Measurements from ENCODE around the gene RIOK1.
A peak's percentile ranks its signal among the peaks of the same experiment; 100 is the strongest.

The RIOK1 gene

DNA sequence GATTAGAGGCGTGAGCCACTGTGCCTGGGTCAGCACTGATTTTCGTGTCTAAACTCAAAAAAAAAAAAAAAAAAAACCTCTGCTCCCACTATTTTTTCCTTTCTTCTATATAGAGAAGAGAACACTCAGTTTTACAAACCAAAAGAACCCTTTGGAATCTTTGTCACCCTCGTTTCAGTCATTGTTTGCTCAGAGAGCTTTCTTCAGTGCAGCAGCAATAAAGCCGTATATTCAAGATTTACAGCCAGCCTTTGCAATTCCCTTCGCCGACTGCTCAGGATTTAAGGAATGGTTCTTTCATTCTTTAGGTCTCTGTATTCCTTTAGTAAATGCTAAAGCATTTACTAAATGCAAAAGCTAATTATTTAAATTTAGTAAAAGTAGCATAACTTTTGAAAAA lies 20.1 kb downstream of the RIOK1 start:
- no peak for DNase-seq (ENCODE audit: low read depth, low spot score)

DNA sequence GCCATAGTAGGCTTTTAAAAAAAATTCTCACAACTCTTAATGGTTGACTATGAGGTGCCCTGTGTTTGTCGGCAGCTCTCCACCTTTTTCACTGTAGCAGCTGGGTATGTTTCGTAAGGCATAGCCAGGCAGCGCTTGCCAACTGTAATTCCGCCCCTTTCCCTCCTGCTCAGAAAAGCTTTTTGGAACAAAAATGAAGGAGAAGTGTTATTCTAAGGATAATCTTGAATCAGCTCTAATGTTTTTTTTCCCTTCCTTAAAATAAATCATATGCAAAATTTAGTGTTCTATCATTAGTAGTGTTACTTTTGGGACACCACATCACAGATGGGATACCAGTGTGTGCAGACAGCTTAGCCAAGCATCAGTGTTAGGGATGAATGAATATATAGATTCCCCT lies 21.2 kb downstream of the RIOK1 start:
- DNase-seq (ENCODE audit: low read depth, low spot score) = no peak

DNA sequence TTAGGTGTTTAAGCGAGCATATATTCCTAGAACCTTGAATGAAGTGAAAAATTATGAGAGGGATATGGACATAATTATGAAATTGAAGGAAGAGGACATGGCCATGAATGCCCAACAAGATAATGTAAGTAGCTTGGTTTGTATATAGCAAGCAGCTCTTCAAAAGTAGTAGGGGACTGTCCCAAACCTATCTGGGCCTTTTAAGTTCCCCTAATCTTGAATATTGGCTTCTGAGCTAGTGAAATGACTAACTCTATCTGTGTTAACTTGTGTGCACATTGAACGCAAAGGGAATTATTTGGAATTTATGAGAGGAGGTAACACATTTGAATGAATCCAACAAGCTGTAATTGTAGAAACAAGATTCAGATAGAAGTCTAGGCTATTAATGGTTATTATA lies 21.7 kb downstream of the RIOK1 start:
- no peak for DNase-seq (ENCODE audit: low read depth, low spot score)

DNA sequence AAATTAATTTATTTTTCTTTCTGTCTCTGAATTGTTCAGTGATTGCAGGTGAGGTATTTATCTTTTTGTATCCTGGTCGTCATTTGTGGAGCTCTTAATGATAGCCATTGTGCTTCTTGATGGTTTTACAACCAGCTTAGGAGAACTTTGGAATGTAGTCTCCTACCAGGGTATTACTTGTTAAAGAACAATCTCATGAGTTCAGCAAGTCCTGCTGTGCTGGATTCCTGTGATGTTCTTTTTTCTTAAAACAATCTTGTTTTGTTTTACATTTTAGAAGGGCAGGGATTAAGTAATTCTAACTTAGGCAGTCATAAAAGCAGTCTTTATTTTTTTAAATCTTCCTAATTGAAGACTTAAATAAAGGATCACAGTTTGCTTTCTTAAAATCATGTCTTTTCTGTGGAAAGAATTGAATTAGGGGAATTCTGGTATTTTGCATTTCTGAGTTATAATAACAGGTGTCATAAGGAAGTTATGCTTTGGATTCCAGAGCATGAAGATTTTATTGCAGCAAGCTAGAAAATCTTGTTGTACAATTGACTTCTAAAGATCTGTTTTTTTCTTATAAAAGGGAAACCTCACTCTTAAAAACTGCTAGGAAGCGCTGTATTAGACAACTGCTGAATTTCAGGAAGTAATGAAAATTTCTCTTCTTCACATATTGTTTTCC lies 23.7 kb downstream of the RIOK1 start:
- no peak for DNase-seq (ENCODE audit: low read depth, low spot score)

DNA sequence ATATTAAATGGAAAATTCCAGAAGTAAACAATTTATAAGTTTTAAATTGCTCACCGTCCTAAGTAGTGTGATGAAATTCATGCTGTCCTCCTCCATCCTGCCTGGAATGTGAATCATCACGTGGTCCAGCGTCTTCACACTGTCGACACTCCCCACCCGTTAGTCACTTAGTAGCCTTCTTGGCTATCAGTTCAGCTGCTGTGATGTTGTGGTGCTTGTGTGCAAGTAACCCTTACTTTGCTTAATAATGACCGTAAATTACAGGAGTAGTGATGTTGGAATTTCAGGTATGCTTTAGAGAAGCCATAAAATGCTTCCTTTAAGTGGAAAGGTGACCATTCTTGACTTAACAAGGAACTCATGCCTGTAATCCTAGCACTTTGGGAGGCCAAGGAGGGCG lies 25.2 kb downstream of the RIOK1 start:
- DNase-seq (ENCODE audit: low read depth, low spot score) = no peak

DNA sequence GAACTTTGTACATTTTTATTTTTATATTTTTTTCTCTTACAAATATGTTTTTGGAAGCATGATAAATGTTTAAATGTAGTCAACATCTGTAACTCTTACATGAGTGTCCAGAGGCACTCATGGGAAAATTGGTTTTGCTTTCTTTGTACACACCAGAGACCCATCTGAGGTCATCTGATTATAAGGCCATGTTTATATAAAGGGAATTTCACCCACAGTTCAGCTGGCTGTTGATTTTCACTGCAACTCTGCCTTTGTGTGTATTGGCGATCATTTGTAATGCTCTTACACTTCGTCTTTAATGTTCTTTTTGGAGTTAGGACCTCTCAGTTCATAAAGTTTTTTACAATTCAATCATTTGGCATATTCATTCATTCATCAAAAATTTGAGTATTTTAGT lies 28.1 kb downstream of the RIOK1 start:
- DNase-seq (ENCODE audit: low read depth, low spot score) = no peak

DNA sequence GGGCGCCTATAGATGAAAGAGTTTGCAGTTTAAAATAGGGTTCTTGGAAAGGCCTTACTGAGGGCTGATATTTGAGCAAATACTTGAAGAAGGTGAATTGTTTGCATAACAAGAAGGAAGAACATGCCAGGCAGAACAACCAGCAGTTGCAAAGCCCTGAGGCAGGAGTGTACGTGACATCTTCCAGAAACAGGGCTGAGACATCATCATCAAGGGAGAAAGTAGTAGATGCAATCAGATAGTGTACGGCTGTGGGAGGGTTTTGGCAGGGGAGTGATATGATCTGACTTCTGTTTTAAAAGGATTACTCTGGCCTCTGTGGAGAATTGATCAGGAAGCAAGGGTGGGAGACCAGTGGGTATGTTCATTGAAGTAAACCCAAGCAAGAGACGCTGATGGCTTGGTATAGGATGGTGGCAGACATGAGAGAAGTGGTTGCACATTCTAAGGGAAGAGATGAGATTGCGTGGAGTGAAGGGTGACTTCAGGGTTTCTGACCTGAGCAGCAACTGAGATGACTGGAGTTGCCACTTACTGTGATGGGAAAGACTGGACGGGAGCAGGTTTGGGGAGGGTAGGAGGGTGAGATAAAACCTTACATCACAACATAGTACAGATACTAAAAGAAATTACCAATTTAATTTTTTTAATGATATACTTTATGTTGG lies 28.8 kb downstream of the RIOK1 start:
- DNase-seq (ENCODE audit: low read depth, low spot score) = no peak

DNA sequence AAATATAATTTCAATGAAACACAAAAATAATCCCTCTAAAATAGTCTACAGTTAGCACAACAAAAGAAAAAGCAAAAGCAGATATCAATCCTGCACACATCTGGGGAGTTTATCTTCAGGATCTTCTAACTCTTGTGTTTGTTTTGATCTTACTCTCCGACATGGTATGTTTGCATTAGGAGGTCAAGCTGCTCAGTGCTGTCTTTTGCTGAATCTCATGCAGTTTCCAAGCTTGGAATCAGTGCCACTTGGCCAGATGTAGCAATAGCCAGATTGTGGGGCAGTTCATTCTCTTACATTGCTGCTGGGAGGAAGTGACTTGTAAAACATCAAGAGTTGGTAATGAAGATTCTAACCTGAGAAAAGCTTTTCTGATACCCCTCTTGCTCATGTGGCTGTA lies 29.5 kb downstream of the RIOK1 start:
- peak; percentile 39 for DNase-seq (ENCODE audit: low read depth, low spot score)

DNA sequence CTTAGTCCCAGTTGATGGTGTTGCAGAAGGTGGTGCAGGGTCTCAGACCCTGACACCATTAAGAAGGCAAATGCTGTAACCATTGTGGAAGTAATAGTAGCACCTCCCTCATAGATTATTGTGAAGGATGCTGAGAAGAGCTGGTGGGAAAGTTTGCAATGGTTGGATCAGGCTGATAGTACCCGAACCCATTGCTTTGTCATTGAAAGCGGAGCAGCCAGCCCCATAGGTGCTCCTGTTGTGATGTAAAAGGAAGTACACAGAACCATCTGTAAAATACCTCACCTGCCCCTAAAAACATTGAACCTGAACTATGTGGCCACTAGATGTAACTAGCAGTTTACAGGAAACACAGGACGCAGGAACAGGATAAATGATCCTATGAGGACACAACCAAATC lies 31.5 kb downstream of the RIOK1 start:
- no peak for DNase-seq (ENCODE audit: low read depth, low spot score)

DNA sequence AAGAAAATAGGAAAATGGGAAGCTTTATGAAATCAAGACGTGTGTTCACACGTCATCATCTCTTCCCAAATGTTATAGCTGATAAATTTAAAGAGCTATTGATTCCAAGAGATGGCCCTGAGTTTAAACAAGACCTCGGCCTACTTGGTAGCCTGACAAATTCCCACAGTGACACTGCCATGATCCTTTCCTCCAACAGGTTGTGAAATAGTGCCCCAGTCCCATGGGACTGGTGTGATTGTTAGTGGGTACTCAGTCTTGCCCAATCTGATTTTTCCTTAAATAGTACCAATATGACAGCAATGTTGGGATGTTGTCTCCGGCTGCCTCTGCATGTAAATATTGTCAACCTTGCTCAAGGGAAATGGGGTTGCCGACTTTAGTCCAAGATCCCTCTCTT lies 34.5 kb downstream of the RIOK1 start:
- DNase-seq (ENCODE audit: low read depth, low spot score) = no peak

DNA sequence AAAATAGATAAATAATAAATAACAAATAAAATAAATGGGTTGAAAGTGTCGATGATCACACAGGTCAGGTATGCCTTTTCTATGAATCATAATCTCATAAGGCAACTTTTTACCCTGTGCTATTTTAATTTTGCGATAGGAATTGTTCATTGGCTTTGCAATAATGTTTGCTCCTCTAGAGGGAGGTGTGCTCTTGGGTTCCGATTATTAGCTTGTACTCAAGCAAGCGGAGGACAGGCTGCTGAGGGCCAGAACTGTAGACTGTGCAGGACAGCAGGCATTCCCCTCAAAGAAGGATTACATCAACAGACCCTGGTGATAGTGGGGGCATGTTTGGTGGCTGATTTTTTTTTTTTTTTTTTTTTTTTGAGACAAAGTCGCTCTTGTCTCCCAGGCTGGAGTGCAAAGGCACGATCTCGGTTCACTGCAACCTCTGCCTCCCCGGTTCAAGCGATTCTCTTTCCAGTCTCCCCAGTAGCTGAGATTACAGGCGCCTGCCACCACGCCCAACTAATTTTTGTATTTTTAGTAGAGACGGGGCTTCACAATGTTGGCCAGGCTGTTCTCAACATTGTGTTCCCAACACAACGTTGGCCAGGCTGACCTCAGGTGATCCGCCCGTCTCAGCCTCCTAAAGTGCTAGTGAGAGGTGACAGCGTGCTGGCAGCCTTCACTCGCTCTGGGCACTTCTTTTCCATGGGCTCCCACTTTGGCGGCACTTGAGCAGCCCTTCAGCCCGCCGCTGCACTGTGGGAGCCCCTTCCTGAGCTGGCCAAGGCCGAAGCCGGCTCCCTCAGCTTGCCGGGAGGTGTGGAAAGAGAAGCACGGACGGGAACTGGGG lies 35.6 kb downstream of the RIOK1 start:
- no peak for DNase-seq (ENCODE audit: low read depth, low spot score)

DNA sequence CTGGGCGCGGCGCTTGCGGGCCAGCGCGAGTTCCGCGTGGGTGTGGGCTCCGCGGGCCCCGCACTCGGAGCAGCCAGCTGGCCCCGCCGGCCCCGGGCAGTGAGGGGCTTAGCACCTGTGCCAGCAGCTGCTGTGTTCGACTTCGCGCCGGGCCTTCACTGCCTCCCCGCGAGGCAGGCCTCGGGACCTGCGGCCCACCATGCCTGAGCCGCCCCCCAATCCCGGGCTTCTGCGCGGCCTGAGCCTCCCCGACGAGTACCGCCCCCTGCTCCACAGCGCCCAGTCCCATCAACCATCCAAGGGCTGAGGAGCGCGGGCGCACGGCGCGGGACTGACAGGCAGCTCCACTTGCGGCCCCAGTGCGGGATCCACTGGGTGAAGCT lies 36.2 kb downstream of the RIOK1 start:
- DNase-seq (ENCODE audit: low read depth, low spot score) = no peak

DNA sequence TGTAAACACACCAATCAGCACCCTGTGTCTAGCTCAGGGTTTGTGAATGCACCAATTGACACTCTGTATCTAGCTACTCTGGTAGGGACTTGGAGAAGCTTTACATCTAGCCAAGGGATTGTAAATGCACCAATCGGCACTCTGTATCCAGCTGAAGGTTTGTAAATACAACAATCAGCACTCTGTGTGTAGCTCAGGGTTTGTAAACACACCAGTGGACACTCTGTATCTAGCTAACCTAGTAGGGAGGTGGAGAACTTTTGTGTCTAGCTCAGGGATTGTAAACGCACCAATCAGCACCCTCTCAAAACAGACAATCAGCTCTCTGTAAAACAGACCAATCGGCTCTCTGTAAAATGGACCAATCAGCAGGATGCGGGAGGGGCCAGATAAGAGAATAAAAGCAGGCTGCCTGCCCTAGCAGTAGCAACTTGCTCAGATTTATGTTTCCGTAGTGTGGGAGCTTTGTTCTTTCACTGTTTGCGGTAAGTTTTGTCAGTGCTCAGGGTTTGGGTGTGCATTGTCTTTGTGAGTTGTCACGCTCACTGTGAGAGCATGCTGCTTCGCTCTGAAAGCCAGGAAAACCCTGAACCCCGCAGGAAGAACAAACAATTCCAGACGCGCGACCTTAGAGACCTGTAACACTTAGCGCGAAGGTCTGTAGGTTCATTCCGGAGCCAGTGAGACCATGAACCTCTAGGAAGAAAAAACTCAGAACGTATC lies 37.0 kb downstream of the RIOK1 start:
- DNase-seq (ENCODE audit: low read depth, low spot score) = no peak

DNA sequence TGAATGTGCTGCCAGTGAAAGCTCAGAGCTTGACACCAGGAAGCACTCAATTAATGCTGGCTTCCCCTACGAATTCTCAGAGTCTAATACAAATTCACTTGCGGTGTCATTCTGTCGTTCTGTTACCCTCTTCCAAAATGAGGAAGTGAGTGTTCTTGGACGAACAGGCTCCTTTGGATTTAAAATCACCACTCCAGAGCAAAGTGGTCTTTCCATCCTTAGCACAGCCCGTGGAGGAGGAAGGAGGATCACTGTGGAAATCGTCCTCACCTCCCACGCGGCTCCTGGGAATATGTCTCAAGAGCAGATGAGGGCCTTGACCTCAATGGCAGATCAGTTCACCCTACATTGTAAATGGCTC lies 41.7 kb downstream of the RIOK1 start:
- DNase-seq (ENCODE audit: low read depth, low spot score) = no peak

DNA sequence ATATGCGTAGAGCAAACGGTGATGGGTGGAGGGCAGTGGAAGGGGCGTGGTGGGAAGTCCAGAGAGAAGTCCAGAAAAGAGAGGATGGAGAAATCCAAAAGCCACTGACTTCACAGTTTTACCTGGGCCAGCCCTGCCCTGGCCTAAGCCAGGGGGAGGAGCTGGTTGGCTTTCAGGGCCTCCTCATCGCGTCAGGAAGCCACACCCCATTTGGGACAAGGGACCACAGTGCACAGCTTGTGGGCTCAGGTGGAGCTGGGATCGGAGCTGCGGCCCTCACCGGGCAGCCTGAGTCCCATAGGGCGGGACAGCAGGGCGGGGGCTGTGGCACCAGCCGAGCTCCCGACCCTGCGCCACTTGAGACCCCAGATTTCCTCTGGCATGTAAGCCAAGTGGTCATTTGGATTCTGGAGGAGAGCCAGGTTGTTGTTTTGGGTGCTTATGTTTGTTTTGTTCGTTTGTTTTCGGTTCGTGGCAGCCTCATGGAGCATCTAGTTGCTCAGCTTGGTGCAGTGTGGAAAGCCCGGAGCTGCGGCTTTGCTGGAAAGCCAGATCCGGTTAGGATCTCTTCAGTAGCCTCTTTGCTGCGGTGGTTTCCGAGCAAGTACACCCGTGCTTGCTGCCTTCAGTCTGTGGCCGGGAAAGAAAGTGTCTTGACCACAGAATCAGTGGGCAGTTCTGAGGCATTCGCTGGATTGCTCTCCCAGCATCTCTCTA lies 42.2 kb downstream of the RIOK1 start:
- no peak for DNase-seq (ENCODE audit: low read depth, low spot score)

DNA sequence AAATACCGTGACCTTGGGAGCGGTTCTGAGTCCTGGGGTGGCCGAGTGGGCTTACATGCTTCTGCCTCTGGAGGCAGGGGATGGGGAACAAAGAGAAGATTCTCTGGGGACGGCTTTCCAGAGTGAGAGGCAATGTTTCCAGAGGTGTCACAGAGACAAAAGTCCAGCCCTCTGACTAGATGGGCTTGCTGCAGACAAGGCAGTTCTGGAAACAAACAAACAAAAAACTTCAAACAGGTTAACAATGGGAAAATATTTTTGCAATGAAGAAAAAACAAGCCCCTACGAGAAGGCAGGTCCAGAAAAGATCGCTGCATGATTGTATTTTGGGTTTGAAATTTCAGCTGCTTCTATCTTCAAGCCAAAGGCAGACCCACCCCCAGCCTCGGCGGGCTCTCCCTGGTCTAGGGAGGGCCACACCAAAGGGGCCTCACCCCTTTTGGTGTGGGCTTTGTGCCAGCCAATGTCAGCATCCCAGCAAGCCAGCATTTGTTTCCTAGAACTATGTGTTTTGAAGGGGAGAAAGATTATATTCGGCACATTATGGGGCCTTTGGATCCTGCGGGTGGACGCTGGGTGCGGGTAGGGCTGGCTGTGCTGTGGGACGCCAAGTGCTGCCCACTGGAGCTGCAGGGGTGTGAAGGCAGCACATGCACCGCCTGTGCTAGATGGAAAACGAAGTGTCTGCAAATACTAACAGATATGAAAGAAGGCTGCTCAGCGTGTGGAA lies 42.9 kb downstream of the RIOK1 start:
- DNase-seq (ENCODE audit: low read depth, low spot score) = no peak

DNA sequence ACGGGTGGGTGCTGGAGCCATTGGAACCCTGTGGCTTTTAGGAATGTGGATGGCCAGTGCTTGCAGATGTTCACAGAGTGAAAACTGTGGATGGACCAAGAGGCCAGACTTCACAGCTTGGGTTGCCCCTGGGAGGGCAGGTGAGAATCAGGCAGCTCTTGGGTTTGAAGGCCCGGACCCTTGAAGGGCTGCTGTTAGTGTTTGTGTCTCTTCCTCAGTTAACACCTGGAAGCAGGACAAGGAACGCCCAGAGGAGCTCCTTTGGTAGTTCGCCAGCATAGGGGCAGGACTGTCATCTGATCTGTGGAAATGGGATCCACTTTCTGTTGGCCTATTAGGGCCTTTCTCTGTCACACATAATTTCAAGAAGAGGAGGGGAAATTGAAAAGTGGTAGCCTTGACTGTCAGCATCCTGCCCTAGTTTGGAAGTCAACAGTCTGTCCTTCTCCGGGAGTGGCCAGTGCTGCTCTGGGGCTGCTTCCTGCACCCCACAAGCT lies 43.6 kb downstream of the RIOK1 start:
- DNase-seq (ENCODE audit: low read depth, low spot score) = no peak

DNA sequence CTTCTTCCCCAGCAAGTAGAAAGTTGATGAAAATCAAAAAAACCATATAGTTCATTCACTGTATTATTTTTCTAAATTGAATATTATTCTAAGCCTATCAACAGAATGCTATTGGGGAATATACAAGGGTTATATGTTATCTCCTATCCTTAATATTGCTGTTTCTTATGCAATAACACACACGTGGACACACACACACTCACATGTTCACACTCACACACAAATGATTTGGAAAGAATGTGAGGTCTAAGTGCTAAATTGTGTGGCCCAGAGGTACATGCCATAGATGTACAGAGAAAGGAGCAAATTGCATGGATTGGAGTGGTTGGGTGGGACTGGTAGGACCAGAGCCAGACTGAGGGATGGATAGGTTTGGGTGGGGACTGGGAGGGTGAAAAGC lies 45.1 kb downstream of the RIOK1 start:
- no peak for DNase-seq (ENCODE audit: low read depth, low spot score)

DNA sequence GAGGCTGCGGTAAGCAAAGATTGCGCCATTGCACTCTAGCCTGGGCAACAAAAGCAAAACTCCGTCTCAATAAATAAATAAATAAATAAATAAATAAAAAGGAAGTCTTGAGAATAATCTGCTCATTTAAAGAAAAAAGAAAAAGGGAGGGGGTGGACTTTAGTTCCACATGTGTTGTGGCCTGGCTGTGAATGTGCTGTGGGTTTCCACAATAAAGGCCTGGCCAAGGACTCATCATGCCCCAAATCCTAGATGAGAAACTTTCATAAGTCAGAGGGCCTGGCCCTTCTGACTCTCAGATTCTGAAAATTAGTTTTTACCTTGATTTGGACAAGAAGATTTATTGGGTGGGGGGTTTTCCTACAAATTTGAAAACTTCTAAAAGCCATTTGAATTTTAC lies 48.4 kb downstream of the RIOK1 start:
- no peak for DNase-seq (ENCODE audit: low read depth, low spot score)

DNA sequence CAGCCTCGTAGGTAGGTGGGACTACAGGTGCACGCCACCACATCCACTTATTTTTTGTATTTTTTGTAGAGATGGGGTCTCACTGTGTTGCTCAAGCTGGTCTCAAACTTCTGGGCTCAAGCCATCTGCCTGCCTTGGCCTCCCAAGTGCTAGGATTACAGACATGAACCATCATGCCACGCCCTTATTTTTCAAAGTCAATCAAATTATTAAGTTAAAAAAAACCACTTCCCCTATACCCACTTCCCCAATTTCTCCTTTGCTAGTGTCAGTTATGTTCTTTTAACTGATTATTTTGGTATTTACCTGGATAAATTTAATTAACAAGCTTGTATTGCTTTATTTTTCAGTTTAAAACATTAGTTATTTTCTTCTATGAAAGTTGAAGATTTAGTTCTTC lies 49.6 kb downstream of the RIOK1 start:
- DNase-seq (ENCODE audit: low read depth, low spot score) = no peak

DNA sequence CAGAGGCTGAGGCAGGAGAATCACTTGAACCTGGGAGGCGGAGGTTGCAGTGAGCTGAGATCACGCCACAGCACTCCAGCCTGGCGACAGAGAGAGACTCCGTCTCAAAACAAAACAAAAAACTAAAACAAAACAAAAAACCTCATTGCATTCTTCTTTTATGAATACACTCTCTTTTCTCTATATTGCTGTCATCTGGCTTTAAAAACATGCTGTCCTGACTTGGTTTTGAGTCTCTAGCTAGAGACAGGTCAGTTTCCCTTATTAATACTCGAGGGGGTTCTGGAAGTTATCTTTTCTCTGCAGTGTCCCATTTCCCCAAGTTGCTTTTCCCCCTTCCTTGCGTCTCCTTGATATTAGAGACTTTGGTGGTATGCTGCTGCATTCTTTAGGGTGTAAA lies 50.9 kb downstream of the RIOK1 start:
- no peak for DNase-seq (ENCODE audit: low read depth, low spot score)
